Glomerular visceral epithelial cell (primary cell): ENCODE data around the gene PNCK.
A peak's percentile ranks its signal among the peaks of the same experiment; 100 is the strongest.
"Not testable (repeated sequence)": the region's sequence is repeated elsewhere in the genome, so short reads cannot be mapped to it uniquely, and the experiment has no call there.

Experiments
- DNase-seq: peaks from one replicate; pipeline ENCODE4 v3.0.0-alpha.2; 2016; ENCODE audit errors: extremely low spot score

The PNCK gene

GRCh38 chrX:153673428-153674218 lies at the start of gene PNCK:
Gene PNCK (minus strand): TSS chrX:153673813. CDS start chrX:153673076, 737 bp downstream.
- DNase-seq = no peak

GRCh38 chrX:153722704-153723350 lies 49.2 kb upstream of the PNCK start:
- DNase-seq = no peak

GRCh38 chrX:153719701-153720100 lies 46.1 kb upstream of the PNCK start:
- DNase-seq = no peak

- no peak for DNase-seq
These were observed 45.6 kb upstream of the PNCK start for GRCh38 chrX:153719238-153719637.

- no peak for DNase-seq
These were observed 43.8 kb upstream of the PNCK start for GRCh38 chrX:153717445-153717844.

- no peak for DNase-seq
These were observed 40.6 kb upstream of the PNCK start for GRCh38 chrX:153714256-153714655.

GRCh38 chrX:153709726-153710674 lies 36.4 kb upstream of the PNCK start:
- DNase-seq = no peak

- peak; percentile 86 for DNase-seq
These were observed 34.8 kb upstream of the PNCK start for GRCh38 chrX:153708415-153708814.

GRCh38 chrX:153707406-153707805 lies 33.8 kb upstream of the PNCK start:
- no peak for DNase-seq

- DNase-seq = no peak
These were observed 33.2 kb upstream of the PNCK start for GRCh38 chrX:153706799-153707198.

- DNase-seq = not testable (repeated sequence)
These were observed 31.9 kb upstream of the PNCK start for GRCh38 chrX:153705403-153706060.

GRCh38 chrX:153704631-153705402 lies 31.2 kb upstream of the PNCK start:
- not testable (repeated sequence) for DNase-seq

- DNase-seq = no peak
These were observed 30.5 kb upstream of the PNCK start for GRCh38 chrX:153704021-153704526.

GRCh38 chrX:153703036-153703370 lies 29.4 kb upstream of the PNCK start:
- peak; percentile 46 for DNase-seq

GRCh38 chrX:153702336-153703035 lies 28.9 kb upstream of the PNCK start:
- no peak for DNase-seq

GRCh38 chrX:153701706-153702105 lies 28.1 kb upstream of the PNCK start:
- no peak for DNase-seq

GRCh38 chrX:153700967-153701366 lies 27.4 kb upstream of the PNCK start:
- no peak for DNase-seq

GRCh38 chrX:153700376-153700945 lies 26.8 kb upstream of the PNCK start:
- no peak for DNase-seq

- not testable (repeated sequence) for DNase-seq
These were observed 26.3 kb upstream of the PNCK start for GRCh38 chrX:153699784-153700371.
